Brain pericyte (primary cell): ENCODE measurements around the gene TNFSF10.
"Not testable (repeated sequence)": the region's sequence is repeated elsewhere in the genome, so short reads cannot be mapped to it uniquely, and the experiment has no call there.

Source experiments
- DNase-seq: peaks from one replicate; pipeline ENCODE4 v3.0.0-alpha.2; 2012; ENCODE audit warnings: low read depth, low spot score

TNFSF10 gene

DNA sequence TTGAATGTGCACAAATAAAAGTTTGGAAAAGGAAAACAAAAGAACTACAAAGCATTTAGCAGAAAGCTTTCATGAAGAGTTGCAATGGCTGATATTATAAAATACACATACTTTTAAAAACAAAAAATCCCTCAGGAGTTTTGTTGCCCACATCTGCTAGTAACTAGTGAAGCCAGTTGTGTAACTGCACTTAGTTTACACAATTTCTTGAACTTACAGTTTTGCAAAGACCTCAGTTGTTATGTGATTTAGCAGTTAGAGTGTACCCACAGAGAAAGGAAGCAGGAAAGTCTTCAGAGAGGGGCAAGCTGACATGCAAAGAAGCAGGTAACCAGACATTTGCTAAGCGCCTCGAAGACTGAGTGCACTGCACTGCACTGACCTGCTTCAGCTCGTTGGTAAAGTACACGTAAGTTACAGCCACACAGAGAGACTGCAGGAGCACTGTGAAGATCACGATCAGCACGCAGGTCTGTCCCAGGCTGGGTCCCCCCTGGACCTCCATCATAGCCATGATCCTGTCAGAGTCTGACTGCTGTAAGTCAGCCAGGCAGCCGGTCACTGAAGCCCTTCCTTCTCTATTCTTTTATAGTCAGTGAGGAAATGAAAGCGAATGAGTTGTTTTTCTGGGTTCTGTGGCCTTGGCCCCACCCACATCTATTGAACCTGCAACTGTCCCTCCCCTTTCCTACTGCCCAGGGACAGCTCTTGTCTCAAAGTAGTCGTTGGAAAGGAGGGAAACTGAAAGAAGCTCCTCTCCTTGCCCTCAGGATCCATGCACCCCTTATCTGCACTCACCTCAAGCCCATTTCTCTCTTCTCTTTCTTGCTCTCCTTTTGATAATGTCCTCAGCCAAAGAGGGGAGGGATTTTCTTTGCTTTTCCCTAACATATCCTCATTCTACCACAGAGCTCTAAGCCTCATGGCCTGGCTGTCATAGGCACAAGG is at the start of gene TNFSF10:
TNFSF10 (minus strand) TSS at position 560 of the 948 bp plus-strand sequence; CDS start at position 514, 46 bp downstream.
- no peak for DNase-seq

DNA sequence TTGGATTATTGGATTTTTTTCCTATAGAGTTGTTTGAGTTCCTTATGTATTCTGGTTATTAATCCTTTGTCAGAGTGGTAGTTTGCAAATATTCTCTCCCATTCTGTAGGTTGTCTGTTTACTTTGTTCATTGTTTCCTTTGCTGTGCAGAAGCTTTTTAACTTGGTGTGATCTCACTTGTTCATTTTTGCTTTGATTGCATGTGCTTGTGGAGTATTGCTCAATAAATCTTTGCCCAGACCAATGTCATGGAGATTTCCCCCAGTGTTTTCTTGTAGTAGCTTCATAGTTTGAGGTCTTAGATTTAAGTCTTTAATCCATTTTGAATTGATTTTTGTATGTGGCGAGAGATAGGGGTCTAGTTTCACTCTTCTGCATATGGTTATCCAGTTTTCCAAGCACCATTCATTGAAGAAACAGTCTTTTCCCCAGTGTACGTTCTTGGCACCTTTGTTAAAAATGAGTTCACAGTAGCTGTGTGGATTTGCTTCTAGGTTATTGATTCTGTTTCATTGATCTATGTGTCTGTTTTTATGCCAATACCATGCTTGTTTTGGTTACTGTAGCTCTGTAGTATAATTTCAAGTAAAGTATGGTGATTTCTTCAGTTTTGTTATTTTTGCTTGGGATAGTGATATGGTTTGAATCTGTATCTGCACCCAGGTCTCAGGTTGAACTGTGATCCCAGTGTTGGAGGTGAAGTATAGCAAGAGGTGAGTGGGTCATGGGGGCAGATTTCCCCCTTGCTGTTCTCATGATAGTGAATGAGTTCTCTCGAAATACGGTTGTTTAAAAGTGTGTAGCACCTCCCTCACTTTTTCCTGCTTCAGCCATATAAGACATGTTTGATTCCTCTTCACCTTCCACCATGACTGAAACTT is 46.1 kb upstream of the TNFSF10 start:
- DNase-seq: no peak

DNA sequence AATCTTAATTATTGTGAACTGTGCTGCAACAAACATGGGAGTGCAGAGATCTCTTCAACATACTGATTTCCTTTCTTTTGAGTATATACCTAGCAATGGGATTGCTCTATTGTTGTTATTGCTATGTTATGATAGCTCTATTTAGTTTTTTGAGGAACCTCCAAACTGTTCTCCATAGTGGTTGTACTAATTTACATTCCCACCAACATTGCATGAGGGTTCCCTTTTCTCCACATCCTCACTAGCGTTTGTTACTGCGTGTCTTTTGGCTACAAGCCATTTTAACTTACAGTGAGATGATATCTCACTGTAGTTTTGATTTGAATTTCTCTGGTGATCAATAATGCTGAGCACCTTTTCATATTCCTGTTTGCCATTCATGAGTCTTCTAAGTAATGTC is 45.5 kb upstream of the TNFSF10 start:
- DNase-seq: no peak

DNA sequence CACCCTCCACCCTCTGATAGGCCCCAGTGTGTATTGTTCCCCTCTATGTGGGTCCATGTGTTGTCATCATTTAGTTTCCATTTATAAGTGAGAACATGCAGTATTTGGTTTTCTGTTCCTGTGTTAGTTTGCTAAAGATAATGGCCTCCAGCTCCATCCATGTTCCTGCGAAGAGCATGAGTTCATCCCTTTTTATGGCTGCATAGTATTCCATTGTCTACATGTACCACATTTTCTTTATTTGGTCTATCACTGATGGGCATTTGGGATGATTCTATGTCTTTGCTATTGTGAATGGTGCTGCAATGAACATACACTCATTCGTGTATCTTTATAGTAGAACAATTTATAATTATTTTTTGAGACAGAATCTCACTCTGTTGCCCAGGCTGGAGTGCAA is 43.6 kb upstream of the TNFSF10 start:
- DNase-seq: not testable (repeated sequence)

DNA sequence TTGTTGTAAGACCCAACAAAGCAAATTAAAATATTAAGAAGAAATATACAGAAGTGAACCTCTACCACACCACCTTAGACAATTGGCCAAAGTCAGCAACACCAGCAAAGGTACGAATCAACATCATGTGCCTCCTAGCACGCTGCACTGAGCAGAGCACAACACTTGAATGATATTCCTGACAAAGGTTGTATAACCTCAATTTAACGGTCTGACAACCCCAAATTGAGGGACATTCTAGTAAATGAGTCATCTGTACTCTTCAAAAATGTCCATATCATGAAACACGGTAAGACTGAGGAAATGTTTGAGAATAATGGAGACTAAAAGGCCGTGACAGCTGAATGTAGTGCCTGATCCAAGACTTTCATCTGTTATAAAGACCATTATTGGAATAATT is 41.3 kb upstream of the TNFSF10 start:
- DNase-seq: no peak

DNA sequence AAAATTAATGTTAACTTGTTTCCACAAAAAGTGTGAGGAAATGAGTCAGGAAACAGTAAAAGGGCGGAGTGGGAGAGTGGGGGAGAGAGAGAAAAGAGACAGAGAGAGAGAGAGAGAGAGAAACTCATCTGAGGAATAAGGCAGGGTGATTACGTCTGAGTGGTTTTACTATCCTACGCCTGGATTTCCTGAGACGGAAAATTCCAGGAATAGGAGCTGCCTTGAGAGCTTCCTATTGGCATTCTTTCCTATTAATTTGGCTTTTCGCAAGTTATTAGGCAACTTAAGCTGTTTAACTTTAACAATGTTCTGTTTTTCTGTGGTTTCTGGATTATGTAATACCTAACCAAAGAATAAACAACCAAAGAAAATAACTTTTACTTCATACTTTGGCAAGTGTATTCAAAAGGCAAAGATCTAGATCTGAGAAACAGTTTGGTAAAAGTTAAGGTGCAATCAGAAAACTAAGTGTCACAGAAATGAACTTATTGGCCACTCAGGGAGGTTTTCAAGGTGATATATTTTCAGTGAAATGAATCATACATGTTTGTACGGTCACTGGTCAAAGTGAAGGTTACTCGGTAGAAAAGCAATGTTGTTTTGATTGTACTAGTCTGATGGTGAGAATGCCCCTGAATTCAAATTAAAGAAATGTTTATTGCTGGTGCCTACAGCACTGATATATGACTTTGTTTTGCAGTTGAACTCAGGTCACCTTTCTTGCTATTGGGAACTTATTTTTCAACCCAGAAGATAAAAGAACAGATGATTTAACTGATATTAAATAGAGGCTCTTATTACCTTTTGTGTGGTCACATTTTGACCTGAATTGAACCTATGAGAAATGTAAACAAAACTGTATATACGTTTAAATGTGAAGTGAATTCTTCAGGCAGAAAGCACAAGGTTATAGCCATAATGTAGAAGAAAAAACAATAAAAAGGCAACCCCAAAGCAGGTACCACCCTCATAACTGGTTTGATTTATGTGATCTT is 39.9 kb upstream of the TNFSF10 start:
- no peak for DNase-seq

DNA sequence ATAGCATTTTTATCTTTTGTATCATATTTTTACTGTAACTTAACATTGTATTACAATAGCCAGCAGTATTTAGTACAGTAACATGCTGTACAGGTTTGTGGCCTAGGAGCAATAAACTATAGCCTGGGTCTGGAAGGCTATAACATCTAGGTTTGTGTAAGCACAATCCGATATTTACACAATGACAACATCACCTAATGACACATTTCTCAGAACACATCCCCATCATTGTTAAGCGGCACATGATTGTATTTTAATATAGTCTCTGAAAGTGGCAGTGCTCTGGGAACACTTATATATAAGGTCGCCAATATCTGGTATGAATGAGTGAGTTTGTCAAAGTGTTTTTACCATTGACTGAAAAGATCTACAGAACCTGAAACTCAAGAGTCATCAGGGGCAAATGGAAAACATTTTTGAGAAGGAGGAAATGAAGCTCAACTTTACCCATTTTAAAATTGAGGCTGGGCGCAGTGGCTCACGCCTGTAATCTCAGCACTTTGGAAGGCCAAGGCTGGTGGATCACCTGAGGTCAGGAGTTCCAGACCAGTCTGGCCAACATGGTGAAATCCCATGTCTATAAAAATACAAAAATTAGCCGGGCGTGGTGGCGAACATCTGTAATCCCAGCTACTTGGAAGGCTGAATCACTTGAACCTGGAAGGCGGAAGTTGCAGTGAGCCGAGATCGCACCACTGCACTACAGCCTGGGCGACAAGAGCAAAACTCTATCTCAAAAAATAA is 38.8 kb upstream of the TNFSF10 start:
- DNase-seq: no peak

DNA sequence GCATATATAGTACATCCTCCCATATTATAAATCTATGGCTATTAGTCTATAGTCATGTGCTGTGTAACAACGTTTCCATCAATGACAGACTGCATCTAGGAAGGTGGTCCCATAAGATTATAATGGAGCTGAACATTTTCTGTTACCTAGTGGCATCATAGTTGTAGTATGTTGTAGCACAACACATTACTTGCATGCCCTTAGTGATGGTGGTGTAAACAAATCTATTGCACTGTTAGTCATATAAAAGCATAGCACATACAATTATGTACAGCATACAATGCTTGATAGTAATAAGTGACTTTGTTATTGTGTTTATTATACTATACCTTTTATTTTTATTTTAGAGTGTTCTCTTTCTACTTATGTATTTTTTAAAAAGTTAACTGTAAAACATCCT is 37.4 kb upstream of the TNFSF10 start:
- DNase-seq: no peak

DNA sequence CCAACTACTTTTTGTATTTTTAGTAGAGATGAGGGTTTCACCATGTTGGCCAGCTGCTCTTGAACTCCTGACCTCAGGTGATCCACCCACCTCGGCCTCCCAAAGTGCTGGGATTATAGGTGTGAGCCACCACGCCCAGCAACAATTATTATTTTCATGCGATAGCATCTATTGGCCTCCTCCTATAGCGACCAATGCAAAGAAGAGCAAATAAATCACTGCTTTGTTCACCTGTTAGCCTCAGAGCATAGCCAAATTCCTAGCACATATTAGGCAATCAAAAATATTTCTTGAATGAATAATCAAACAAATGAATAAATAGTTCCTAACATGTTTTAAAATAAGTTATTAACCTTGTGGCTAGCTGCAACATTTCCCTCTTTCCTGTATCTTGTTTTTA is 36.8 kb upstream of the TNFSF10 start:
- DNase-seq: no peak

DNA sequence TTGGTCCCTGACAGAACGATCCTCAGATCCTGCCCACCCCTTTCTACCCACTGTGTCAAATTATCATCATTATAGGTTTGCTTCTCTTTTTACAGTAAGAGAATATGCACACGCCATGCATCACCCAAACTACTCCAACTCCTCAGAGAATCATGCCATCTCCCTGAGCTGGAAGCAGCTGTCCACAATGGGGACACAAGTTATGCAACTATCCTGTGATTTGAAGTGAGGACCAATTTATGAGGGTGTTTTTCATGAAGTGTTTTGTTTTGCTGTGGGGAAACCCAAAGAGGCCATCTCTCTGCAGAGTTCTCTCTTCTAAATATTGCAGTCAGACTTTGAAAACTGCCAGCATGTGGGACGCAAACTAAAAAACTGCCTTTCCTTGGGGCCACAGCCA is 35.8 kb upstream of the TNFSF10 start:
- DNase-seq: no peak

DNA sequence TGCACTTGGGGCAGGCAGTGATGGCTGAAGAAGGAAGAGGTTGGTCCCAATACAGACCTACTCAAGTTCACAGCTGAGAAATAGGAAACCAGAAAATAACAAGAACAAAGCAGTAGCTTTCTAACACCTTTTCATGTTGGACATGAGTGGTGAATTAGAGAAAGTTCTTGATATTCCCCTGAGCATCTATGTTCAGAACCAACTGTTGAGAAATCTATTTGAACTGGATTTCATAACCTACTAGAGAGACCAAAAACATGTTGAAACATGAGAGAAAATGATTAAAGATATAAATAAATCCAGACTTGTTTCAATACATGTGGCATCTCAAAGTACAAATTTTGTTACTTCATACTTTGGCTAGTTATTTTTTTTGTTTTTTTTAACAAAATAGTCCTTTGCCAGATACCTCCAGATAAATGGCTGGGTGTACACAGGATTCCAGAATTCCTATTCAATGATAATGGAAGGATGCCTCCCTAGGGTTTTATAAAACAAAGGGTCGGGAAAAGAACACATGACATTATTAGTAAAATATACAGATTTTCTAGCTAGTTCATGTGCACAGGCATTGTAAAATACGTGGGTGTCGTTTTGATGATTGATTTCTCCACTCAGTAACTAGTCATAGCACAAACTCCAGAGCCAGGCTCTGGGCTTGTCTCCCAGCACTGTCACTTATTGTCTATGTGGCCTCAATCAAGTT is 34.4 kb upstream of the TNFSF10 start:
- no peak for DNase-seq

DNA sequence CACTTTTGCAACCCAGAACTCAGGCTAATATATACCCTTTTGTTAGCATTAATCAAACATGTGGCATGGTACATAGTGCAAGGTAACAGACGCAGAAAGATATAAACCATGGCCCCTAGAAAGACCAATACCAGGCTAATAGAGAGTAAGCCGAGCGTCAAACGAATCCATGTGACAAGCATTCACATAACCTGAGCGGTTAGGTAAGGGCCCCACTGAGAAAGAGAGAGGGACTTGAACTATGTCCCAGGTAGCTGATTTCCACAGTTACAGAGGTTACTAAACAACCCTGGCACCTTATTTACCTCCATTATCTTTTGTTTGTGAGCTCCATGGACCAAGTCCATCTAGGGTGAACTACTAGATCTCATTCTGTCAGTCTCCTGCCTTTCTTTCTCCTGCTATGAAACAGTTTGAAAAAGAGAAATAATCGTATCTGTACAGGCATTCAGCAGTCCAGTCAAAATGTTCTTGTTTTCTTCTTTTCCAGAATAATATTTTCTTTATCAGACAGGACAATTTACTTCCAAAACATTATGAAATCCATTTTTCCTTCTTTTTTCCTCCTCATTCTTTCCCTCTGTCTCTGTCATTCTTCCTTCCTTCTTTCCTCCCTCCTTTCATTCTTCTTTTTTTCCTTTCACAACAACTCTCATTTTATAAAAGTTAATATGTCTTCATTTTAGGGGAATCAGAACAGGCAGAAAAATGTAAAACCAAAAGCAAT is 30.5 kb upstream of the TNFSF10 start:
- DNase-seq: no peak

DNA sequence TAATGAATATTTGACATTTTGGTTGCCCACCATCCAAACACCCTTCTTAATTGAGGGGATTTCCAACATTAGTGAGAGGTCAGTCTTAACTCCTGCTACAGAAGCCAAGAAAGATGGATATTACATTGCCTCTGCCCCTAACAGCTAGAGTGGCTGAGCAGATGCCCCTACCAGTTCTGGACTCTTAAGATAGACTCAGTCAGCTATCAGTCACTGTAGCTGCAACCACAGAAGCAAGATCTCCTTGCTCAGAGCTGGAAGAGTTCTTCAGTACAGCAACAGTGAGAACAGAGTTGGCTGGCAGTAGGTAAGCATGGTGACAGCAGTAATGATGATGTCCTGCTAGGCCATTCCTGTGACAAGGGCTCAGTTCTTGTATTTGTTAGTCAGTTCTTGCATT is 29.4 kb upstream of the TNFSF10 start:
- no peak for DNase-seq

DNA sequence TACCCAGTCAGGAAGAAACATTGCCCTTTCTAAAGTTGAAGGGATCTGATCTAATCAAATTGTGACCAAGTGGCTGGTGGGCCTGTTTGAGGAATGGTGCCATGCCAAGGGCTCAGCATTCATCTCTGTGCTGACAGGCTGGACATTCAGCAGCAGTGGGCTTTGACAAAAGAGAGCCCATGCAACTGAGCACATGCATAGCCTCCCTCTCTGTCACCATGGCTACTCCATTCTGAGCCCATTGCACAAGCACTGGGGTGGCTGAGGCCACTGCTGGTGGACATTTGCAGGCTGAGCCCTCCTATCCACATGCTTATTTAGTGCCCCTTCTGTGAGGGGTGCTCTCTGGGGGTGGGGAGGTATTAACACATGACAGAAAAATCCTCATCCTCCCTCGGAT is 28.6 kb upstream of the TNFSF10 start:
- DNase-seq: no peak

DNA sequence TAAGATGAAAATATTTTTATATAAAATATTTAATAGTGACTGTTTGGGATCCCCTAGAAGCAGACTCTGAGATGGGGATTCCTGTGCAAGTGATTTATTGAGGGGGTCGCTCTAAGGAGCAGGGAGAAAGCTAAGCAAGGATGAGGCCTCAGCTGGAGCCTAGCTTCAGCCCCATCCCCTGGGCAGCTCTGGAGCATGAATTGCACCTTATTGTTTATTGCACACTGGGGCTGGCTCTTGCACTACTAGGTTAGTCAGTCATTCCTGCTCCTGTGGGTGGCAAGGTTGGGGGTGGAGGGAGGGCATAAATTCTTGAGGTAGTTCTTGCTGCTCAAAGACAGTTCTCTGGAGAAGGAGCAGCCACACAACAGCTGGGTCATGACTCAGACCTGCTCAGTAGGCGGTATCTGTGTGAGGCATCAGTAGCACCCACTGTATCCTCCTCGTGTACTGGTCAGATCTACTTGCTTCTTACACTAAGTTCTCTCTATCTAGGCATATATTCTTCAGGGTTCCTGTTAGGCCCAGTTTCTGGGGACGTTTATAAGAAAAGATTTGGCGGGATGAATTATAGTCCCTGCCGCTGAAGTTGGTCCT is 27.2 kb upstream of the TNFSF10 start:
- DNase-seq: no peak

DNA sequence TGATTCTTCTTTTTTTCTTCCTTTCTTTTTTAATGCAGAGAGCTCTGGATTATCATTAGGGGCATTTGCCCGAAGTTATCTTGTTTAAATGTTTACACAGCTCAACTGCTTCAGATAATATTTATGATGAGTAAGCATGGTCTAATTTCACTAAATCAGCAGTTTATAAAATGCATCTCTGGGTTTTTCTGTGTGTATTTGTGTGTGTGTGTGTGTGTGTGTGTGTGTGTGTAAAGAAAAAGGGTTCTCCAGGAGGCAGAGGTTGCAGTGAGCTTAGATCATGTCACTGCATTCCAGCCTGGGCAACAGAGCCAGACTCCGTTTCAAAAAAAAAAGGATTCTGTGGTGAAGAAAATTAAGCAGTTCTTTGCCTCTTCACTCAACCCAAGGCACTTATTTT is 25.9 kb upstream of the TNFSF10 start:
- no peak for DNase-seq

DNA sequence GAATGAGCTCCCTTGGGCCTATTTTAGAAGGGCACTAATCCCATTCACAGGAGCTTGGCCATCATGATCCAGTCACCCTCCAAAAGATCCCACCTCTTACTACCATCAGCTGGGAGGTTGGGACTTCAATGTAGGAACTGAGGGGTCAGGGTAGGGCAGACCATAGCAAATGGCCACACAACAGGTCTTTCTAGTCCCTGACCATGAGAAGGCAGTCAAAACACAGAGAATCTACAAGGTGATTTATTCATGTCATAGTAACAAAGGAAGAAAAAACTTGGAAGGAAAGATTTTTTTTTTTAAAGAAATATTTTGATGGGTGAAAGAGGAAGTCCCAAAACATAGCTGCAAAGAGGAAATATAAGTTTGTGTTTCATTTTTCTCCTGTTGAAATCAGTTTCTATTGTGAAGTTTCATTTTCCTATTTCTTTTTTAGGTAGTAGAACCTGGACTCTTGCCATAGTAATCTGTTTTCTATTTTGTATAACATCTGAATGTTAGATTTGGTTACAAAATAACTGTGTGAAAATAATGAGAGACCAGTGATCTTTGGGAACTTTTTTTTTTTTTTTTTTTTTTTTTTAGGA is 23.5 kb upstream of the TNFSF10 start:
- DNase-seq: no peak

DNA sequence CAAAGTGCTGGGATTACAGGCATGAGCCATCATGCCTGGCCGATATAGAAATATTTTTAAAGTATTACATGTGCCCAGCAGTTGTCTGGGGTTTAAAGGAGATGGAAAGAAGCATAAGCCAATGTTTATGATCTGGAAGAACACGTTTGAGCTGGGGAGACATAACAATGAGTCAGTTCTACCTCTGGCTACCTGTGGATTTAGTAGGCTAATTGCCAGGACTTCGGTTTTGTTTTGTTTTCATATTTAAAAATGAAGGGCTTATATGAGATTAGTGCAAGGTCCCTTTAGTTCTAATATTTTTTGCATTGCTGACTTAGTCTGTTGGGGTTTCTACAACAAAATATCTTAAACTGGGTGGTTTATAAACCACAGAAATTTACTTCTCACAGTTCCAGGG is 22.9 kb upstream of the TNFSF10 start:
- DNase-seq: no peak

DNA sequence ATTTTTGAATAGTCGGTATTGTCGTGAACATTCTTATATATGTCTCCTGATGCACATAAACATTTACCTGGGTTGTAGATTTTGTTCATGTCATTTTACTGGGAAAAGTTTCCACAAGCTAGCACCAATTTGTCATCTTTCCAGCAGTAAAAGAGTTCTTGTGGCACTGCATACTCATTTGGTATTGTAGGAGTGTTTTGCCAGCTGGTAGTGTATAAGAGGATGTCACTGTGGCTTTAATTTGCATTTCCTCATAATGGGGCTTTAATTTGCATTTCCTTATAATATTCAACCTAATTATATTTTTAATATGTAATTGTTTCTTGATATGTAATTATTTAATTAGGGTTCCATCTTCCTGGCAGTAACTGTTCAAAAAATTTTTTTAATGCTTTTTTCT is 21.2 kb upstream of the TNFSF10 start:
- no peak for DNase-seq
